ENCODE data around the gene GRM7.

DNA sequence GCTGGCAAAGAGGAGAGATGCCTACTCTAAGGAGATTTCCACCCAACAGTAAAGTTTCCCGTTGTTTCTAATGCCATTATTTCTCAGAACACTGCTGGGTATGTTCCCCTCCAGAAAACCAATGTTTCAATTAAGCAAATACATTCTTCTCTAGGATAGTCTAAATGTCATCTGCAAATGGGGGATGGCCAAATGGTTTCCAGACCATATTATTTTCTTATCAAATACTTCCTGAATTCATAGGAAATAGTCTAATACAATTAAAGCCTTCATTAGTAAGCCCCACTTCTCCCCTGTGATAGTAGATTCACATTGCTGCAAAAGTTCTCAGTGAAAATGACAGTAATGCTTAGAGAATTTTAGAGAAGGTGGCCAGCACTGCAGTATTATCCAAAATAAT, 716.6 kb downstream of the GRM7 start:
- TF ChIP-seq CTCF (conservative IDR thresholded peaks at IDR 0.05 in 1 of 2, IDR thresholded peaks at IDR 0.05 in 1 of 2; ENCODE audit: low read depth in 1 of 2, low read length in 2 of 2), result no peak
- no peak for TF ChIP-seq EZH2 (IDR thresholded peaks at IDR 0.05; ENCODE audit: low read length, missing control alignments)
